ENCODE measurements around the gene ASH1L. TPM values are rescaled to one million over a fixed set of nuclear protein-coding genes. Genes with fewer than 3 reads are reported as not detected.
"Not testable (repeated sequence)": the region's sequence is repeated elsewhere in the genome, so short reads cannot be mapped to it uniquely, and the experiment has no call there.

Gene ASH1L
- total and polyA plus RNA-seq, 2 donors (not counting 3 experiments of a cell fraction or from before 2014, with no cell fraction given), result 11.6 to 29.2 TPM

DNA sequence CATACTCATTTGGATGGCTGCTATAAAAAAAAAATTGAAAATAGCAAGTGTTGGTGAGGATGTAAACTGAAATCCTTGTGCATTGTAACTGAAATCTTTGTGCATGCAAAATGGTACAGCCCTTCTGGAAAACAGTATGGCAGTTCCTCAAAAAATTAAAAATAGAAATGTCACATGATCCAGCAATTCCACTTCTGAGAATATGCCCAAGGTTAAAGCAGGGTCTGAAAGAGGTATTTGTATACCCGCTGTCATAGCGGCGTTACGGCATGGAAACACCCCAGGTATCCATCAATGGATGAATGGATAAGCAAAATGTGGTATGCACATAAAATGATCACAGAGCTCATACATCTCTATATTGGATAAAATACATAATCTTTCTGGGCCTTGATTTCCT is 125.2 kb downstream of the ASH1L start:
- POLR2A ChIA-PET, result no interaction called here
- intact Hi-C loops (cut with micrococcal nuclease) (no loop called here), dilution Hi-C loops (cut with MboI; ENCODE audit: extremely low pct_ligation_motif_present, low sequenced_read_pairs) (no loop called here)
- Histone ChIP-seq H3K36me3 (ENCODE audit: control insufficient read depth in 2 of 2, extremely low read depth in 1 of 2, insufficient read depth in 2 of 2, low read length in 2 of 2) (peaks cover 0 to 12% of the 10 kb centered on the region in 2 experiments), H2AFZ (ENCODE audit: low read depth, low read length) (no peak overlapping the region), H3K9ac (replicated peaks; ENCODE audit: extremely low read depth, insufficient read depth, low read length) (no peak overlapping the region), H3K9me3 (replicated peaks; ENCODE audit: control insufficient read depth, insufficient read depth, low read length) (no peaks in the 10 kb centered on the region), H3K27ac (ENCODE audit: insufficient read depth, low read depth, low read length) (no peak overlapping the region), H3K4me2 (ENCODE audit: insufficient read depth, low read length) (no peak overlapping the region), H3K9me1 (replicated peaks; ENCODE audit: control insufficient read depth, extremely low read depth, insufficient read depth, low read length) (peaks cover 2% of the 10 kb centered on the region), H3K4me1 (ENCODE audit: control insufficient read depth, extremely low read depth, insufficient read depth, low read length) (no peaks in the 10 kb centered on the region), H3K79me2 (ENCODE audit: control insufficient read depth, insufficient read depth, low read length) (no peaks in the 10 kb centered on the region), H4K20me1 (replicated peaks; ENCODE audit: control insufficient read depth, extremely low read depth, insufficient read depth, low read length) (no peaks in the 10 kb centered on the region), H3K4me3 (replicated peaks in 1 of 3; ENCODE audit: insufficient read depth in 1 of 3, low read depth in 1 of 3, low read length in 3 of 3) (no peak overlapping the region), H3K27me3 (ENCODE audit: control insufficient read depth in 2 of 2, insufficient read depth in 2 of 2, low read length in 2 of 2) (no peaks in the 10 kb centered on the region)
- FAIRE-seq (no peak), DNase-seq (ENCODE audit: low read depth, low spot score) (no peak)
- no peak for TF ChIP-seq MAX (IDR thresholded peaks at IDR 0.05; ENCODE audit: insufficient read depth, insufficient read length)
- no peak for TF ChIP-seq POLR2A (IDR thresholded peaks at IDR 0.05; ENCODE audit: low read depth, low read length)
- no peak for TF ChIP-seq EZH2 (IDR thresholded peaks at IDR 0.05; ENCODE audit: borderline replicate concordance, low read depth, low read length, severe bottlenecking)
- no peak for TF ChIP-seq MYC (IDR thresholded peaks at IDR 0.05; ENCODE audit: low read depth, low read length)
- TF ChIP-seq JUN (IDR thresholded peaks at IDR 0.05; ENCODE audit: borderline replicate concordance, insufficient read depth, insufficient read length, low read depth), result no peak
- TF ChIP-seq POLR2AphosphoS5 (IDR thresholded peaks at IDR 0.05; ENCODE audit: insufficient read depth, low read depth, low read length), result no peak
- TF ChIP-seq GATA2 (IDR thresholded peaks at IDR 0.05; ENCODE audit: insufficient read depth, insufficient read length, low read depth, low read length), result no peak
- TF ChIP-seq, protein P1, sequence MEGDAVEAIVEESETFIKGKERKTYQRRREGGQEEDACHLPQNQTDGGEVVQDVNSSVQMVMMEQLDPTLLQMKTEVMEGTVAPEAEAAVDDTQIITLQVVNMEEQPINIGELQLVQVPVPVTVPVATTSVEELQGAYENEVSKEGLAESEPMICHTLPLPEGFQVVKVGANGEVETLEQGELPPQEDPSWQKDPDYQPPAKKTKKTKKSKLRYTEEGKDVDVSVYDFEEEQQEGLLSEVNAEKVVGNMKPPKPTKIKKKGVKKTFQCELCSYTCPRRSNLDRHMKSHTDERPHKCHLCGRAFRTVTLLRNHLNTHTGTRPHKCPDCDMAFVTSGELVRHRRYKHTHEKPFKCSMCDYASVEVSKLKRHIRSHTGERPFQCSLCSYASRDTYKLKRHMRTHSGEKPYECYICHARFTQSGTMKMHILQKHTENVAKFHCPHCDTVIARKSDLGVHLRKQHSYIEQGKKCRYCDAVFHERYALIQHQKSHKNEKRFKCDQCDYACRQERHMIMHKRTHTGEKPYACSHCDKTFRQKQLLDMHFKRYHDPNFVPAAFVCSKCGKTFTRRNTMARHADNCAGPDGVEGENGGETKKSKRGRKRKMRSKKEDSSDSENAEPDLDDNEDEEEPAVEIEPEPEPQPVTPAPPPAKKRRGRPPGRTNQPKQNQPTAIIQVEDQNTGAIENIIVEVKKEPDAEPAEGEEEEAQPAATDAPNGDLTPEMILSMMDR (IDR thresholded peaks at IDR 0.05; ENCODE audit: extremely low read depth in 1 of 2, insufficient read depth in 1 of 2, low read depth in 1 of 2, low read length in 2 of 2), result no peak
- no peak for TF ChIP-seq FOS (IDR thresholded peaks at IDR 0.05; ENCODE audit: borderline replicate concordance, insufficient read depth, low read length)
- CTCF ChIA-PET, result no interaction called here
- BruUV-seq (replicated peaks), result no TSS peak

DNA sequence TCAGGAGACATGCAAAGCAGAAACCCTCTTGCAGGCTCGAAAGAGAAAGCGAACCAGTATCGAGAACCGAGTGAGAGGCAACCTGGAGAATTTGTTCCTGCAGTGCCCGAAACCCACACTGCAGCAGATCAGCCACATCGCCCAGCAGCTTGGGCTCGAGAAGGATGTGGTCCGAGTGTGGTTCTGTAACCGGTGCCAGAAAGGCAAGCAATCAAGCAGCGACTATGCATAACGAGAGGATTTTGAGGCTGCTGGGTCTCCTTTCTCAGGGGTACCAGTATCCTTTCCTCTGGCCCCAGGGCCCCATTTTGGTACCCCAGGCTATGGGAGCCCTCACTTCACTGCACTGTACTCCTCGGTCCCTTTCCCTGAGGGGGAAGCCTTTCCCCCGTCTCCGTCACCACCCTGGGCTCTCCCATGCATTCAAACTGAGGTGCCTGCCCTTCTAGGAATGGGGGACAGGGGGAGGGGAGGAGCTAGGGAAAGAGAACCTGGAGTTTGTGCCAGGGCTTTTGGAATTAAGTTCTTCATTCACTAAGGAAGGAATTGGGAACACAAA is 128.7 kb downstream of the ASH1L start:
- H3K27ac ChIP-seq (ENCODE audit: insufficient read depth, low read depth, low read length); POLR2A ChIA-PET; H3K79me2 ChIP-seq (ENCODE audit: control insufficient read depth, insufficient read depth, low read length); H2AFZ ChIP-seq (ENCODE audit: low read depth, low read length); H3K9me3 ChIP-seq (replicated peaks; ENCODE audit: control insufficient read depth, insufficient read depth, low read length); H3K9ac ChIP-seq (replicated peaks; ENCODE audit: extremely low read depth, insufficient read depth, low read length); BruUV-seq (replicated peaks); H3K4me1 ChIP-seq (ENCODE audit: control insufficient read depth, extremely low read depth, insufficient read depth, low read length); H3K27me3 ChIP-seq (ENCODE audit: control insufficient read depth in 2 of 2, insufficient read depth in 2 of 2, low read length in 2 of 2); FAIRE-seq; CTCF ChIA-PET; H3K4me3 ChIP-seq (replicated peaks in 1 of 3; ENCODE audit: insufficient read depth in 1 of 3, low read depth in 1 of 3, low read length in 3 of 3); DNase-seq (ENCODE audit: low read depth, low spot score); H4K20me1 ChIP-seq (replicated peaks; ENCODE audit: control insufficient read depth, extremely low read depth, insufficient read depth, low read length); intact Hi-C loops (cut with micrococcal nuclease); H3K9me1 ChIP-seq (replicated peaks; ENCODE audit: control insufficient read depth, extremely low read depth, insufficient read depth, low read length); H3K4me2 ChIP-seq (ENCODE audit: insufficient read depth, low read length); dilution Hi-C loops (cut with MboI; ENCODE audit: extremely low pct_ligation_motif_present, low sequenced_read_pairs): not testable (repeated sequence)
- peaks cover 0 to 12% of the 10 kb centered on the region in 2 experiments for H3K36me3 ChIP-seq (ENCODE audit: control insufficient read depth in 2 of 2, extremely low read depth in 1 of 2, insufficient read depth in 2 of 2, low read length in 2 of 2)

All from endothelial cell of umbilical vein (primary cell).